Left lung (tissue), 10 donors: ENCODE measurements around the gene KCNH4. TPM values are rescaled to one million over a fixed set of nuclear protein-coding genes. Genes with fewer than 3 reads are reported as not detected.

Source experiments
- ATAC-seq: fragments of 200-7000 bp; cut with Tn5 transposase; one replicate; pipeline ENCODE4 v1.9.1; 2020; ENCODE audit warnings: moderate library complexity
- DNase-seq, 4 donors: peaks; one replicate each; pipeline ENCODE4 v3.0.0-alpha.2; 2013 to 2020
- H3K27ac ChIP-seq, 2 donors: fragments of 200-600 bp; sonication (generic) in 1 of 2; one replicate each; pipeline versions ENCODE4 v1.5.0 to v1.8.0; 2020 to 2021
- H3K27me3 ChIP-seq, 2 donors: fragments of 200-600 bp; sonication (generic) in 1 of 2; one replicate each; pipeline versions ENCODE4 v1.5.0 to v1.8.0; 2020 to 2021
- H3K36me3 ChIP-seq, 2 donors: fragments of 200-600 bp; sonication (generic) in 1 of 2; one replicate each; pipeline versions ENCODE4 v1.5.0 to v1.8.0; 2020 to 2021
- H3K4me1 ChIP-seq, 2 donors: fragments of 200-600 bp; one replicate each; pipeline ENCODE4 v1.8.0; 2021
- H3K4me3 ChIP-seq, 2 donors: fragments of 200-600 bp; sonication (generic) in 1 of 2; one replicate each; pipeline versions ENCODE4 v1.5.0 to v1.8.0; 2020 to 2021; ENCODE audit warnings: mild to moderate bottlenecking in 1 of 2
- H3K9me3 ChIP-seq, 2 donors: fragments of 200-600 bp; sonication (generic) in 1 of 2; one replicate each; pipeline versions ENCODE4 v1.5.0 to v1.8.0; 2020 to 2021
- CTCF ChIP-seq, 2 donors: fragments of 200-600 bp; sonication (generic) in 1 of 2; IDR thresholded peaks; one replicate each; pipeline versions ENCODE4 v1.5.0 to v1.8.0; 2021; ENCODE audit warnings: antibody characterized with exemption in 2 of 2
- intact Hi-C, 2 donors: fragments of 100-400 bp; cut with DNase I; formaldehyde crosslinking; loops; one replicate each; pipeline versions ENCODE4 v1.11.2 to v1.14.2; 2022
- polyA plus RNA-seq, 6 donors: library from polyadenylated mRNA; unstranded; fragments of 120-200 nt; gene quantifications; one replicate each; pipeline ENCODE4 v1.2.1, GENCODE V29; 2013; ENCODE audit not compliant: insufficient read length in 6 of 6
- total RNA-seq, 2 donors: library from RNA; stranded (reverse); fragmentation: NEBNext Ultra II Directional; extraction: Animal tissue kit (Norgen Biotek cat#: 25700); gene quantifications; one replicate each; pipeline ENCODE4 v1.2.1, GENCODE V29; 2021
- donor health status: DM: no; HTN: yes; CAD: no.
- donor health status: DM: no; HTN: no; CAD: no.

The KCNH4 gene
- total and polyA plus RNA-seq, 8 donors: 0.03 to 0.16 (median 0.04) TPM; not detected in 2

GRCh38 chr17:42166196-42166763, 14.7 kb downstream of the KCNH4 start:
- intact Hi-C loops: no loop called here
- H3K4me3 ChIP-seq: no peak overlapping the region
- no peaks in the 10 kb centered on the region for H3K27me3 ChIP-seq
- no peaks in the 10 kb centered on the region for H3K36me3 ChIP-seq
- TF ChIP-seq CTCF (IDR thresholded peaks at IDR 0.05): no peak
- no peaks in the 10 kb centered on the region for H3K9me3 ChIP-seq
- H3K4me1 ChIP-seq: peaks cover 0 to 18% of the 10 kb centered on the region in 2 donors
- ATAC-seq (no peak), DNase-seq (no peak)
- H3K27ac ChIP-seq: no peak overlapping the region

GRCh38 chr17:42165751-42166150, 15.2 kb downstream of the KCNH4 start:
- Histone ChIP-seq H3K27me3 (no peaks in the 10 kb centered on the region), H3K36me3 (no peaks in the 10 kb centered on the region), H3K27ac (no peak overlapping the region), H3K4me3 (no peak overlapping the region), H3K4me1 (peaks cover 0 to 21% of the 10 kb centered on the region in 2 donors), H3K9me3 (no peaks in the 10 kb centered on the region)
- intact Hi-C loops: no loop called here
- no peak for DNase-seq
- ATAC-seq: no peak
- TF ChIP-seq CTCF (IDR thresholded peaks at IDR 0.05): no peak

- ATAC-seq (no peak), DNase-seq (no peak)
- Histone ChIP-seq H3K9me3 (no peaks in the 10 kb centered on the region), H3K27ac (no peak overlapping the region), H3K4me3 (no peak overlapping the region), H3K27me3 (no peaks in the 10 kb centered on the region), H3K36me3 (no peaks in the 10 kb centered on the region), H3K4me1 (peaks cover 0 to 21% of the 10 kb centered on the region in 2 donors)
- intact Hi-C loops: no loop called here
- no peak for TF ChIP-seq CTCF (IDR thresholded peaks at IDR 0.05)
These were observed 17.1 kb downstream of the KCNH4 start for GRCh38 chr17:42163696-42164407.

DNA sequence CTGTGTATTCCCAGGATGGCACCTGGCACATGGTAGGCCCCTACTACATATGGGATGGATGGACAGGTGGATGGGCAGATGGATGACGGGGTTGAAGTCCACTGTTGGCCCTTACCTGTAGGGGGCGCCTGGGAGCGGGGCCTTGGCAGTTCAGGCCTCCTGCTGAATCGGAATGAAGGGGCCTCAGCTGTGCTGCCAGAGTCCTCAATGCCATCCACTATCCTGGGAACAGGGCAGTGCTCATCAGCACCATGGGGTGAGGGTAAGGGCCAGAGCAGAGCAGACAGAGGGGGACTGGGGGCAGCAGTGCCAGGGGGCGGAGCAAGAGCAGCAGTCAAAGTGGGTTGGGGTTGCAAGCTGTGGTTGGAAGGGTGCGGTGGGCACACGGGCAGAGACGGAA, 17.8 kb downstream of the KCNH4 start:
- intact Hi-C loops: no loop called here
- H3K27me3 ChIP-seq: no peaks in the 10 kb centered on the region
- ATAC-seq (peak; percentile 12), DNase-seq (no peak)
- TF ChIP-seq CTCF (IDR thresholded peaks at IDR 0.05): peak in 1 of 2 donors; percentile 30
- H3K4me1 ChIP-seq: peaks cover 0 to 21% of the 10 kb centered on the region in 2 donors
- no peaks in the 10 kb centered on the region for H3K9me3 ChIP-seq
- no peak overlapping the region for H3K27ac ChIP-seq
- H3K4me3 ChIP-seq: no peak overlapping the region
- H3K36me3 ChIP-seq: no peaks in the 10 kb centered on the region

GRCh38 chr17:42160531-42160910, 20.4 kb downstream of the KCNH4 start:
- no peak for DNase-seq
- Histone ChIP-seq H3K27me3 (no peaks in the 10 kb centered on the region), H3K4me3 (no peak overlapping the region), H3K4me1 (peaks cover 0 to 21% of the 10 kb centered on the region in 2 donors), H3K27ac (no peak overlapping the region), H3K36me3 (no peaks in the 10 kb centered on the region), H3K9me3 (no peaks in the 10 kb centered on the region)
- intact Hi-C loops: no loop called here
- TF ChIP-seq CTCF (IDR thresholded peaks at IDR 0.05): no peak
- no peak for ATAC-seq
